ENCODE results near the gene KATNAL1.

Gene KATNAL1

GRCh38 chr13:30337061-30337610, 29.8 kb upstream of the KATNAL1 start:
- no peak for DNase-seq
- H3K4me3 ChIP-seq (ENCODE audit: low read length), result no peak overlapping the region
- no peaks in the 10 kb centered on the region for H4K20me1 ChIP-seq (ENCODE audit: insufficient read depth, low read length)
- no peak for TF ChIP-seq EZH2 (optimal IDR thresholded peaks at IDR 0.05; ENCODE audit: low read depth, low read length)
- TF ChIP-seq EZH2phosphoT487 (IDR thresholded peaks at IDR 0.05; ENCODE audit: low read length), result no peak
- TF ChIP-seq CTCF (IDR thresholded peaks at IDR 0.05; ENCODE audit: low read length), result no peak
- no peaks in the 10 kb centered on the region for H3F3A ChIP-seq (ENCODE audit: insufficient read depth, low read length)
- no peaks in the 10 kb centered on the region for H3K4me1 ChIP-seq (ENCODE audit: low read length)
- H3K27me3 ChIP-seq (replicated peaks; ENCODE audit: insufficient read depth, low read length), result no peaks in the 10 kb centered on the region
- no peaks in the 10 kb centered on the region for H3K36me3 ChIP-seq (replicated peaks; ENCODE audit: insufficient read depth, low read length)
- H3K27ac ChIP-seq (ENCODE audit: low read length), result no peak overlapping the region
- H3K4me2 ChIP-seq (ENCODE audit: low read depth, low read length), result no peak overlapping the region
- no peak overlapping the region for H3K9ac ChIP-seq (ENCODE audit: low read length)
- H2AFZ ChIP-seq (ENCODE audit: low read length), result no peak overlapping the region
- H3K9me2 ChIP-seq (replicated peaks; ENCODE audit: insufficient read depth, low read length), result no peaks in the 10 kb centered on the region
- no peaks in the 10 kb centered on the region for H3K79me2 ChIP-seq (ENCODE audit: low read length)
- no peaks in the 10 kb centered on the region for H3K9me3 ChIP-seq (replicated peaks; ENCODE audit: insufficient read depth, low read length)

- Histone ChIP-seq H3K27ac (ENCODE audit: low read length) (no peak overlapping the region), H3K4me2 (ENCODE audit: low read depth, low read length) (no peak overlapping the region), H3K9me3 (replicated peaks; ENCODE audit: insufficient read depth, low read length) (no peaks in the 10 kb centered on the region), H3K4me3 (ENCODE audit: low read length) (no peak overlapping the region), H3F3A (ENCODE audit: insufficient read depth, low read length) (no peaks in the 10 kb centered on the region), H3K36me3 (replicated peaks; ENCODE audit: insufficient read depth, low read length) (no peaks in the 10 kb centered on the region), H3K79me2 (ENCODE audit: low read length) (no peaks in the 10 kb centered on the region), H3K27me3 (replicated peaks; ENCODE audit: insufficient read depth, low read length) (no peaks in the 10 kb centered on the region), H4K20me1 (ENCODE audit: insufficient read depth, low read length) (no peaks in the 10 kb centered on the region), H2AFZ (ENCODE audit: low read length) (no peak overlapping the region), H3K4me1 (ENCODE audit: low read length) (no peaks in the 10 kb centered on the region), H3K9me2 (replicated peaks; ENCODE audit: insufficient read depth, low read length) (no peaks in the 10 kb centered on the region), H3K9ac (ENCODE audit: low read length) (no peak overlapping the region)
- TF ChIP-seq CTCF (IDR thresholded peaks at IDR 0.05; ENCODE audit: low read length) (peak; percentile 37), EZH2phosphoT487 (IDR thresholded peaks at IDR 0.05; ENCODE audit: low read length) (no peak), EZH2 (optimal IDR thresholded peaks at IDR 0.05; ENCODE audit: low read depth, low read length) (no peak)
- DNase-seq, result no peak
Observed at GRCh38 chr13:30334663-30335386, 27.5 kb upstream of the KATNAL1 start.

- Histone ChIP-seq H3K79me2 (ENCODE audit: low read length) (no peaks in the 10 kb centered on the region), H2AFZ (ENCODE audit: low read length) (no peak overlapping the region), H3K9me2 (replicated peaks; ENCODE audit: insufficient read depth, low read length) (no peaks in the 10 kb centered on the region), H3K27me3 (replicated peaks; ENCODE audit: insufficient read depth, low read length) (no peaks in the 10 kb centered on the region), H3K4me1 (ENCODE audit: low read length) (no peaks in the 10 kb centered on the region), H3K9me3 (replicated peaks; ENCODE audit: insufficient read depth, low read length) (no peaks in the 10 kb centered on the region), H3K4me2 (ENCODE audit: low read depth, low read length) (no peak overlapping the region), H3K27ac (ENCODE audit: low read length) (no peak overlapping the region), H3K9ac (ENCODE audit: low read length) (no peak overlapping the region), H3K4me3 (ENCODE audit: low read length) (no peak overlapping the region), H4K20me1 (ENCODE audit: insufficient read depth, low read length) (no peaks in the 10 kb centered on the region), H3K36me3 (replicated peaks; ENCODE audit: insufficient read depth, low read length) (no peaks in the 10 kb centered on the region), H3F3A (ENCODE audit: insufficient read depth, low read length) (no peaks in the 10 kb centered on the region)
- TF ChIP-seq CTCF (IDR thresholded peaks at IDR 0.05; ENCODE audit: low read length) (no peak), EZH2 (optimal IDR thresholded peaks at IDR 0.05; ENCODE audit: low read depth, low read length) (no peak), EZH2phosphoT487 (IDR thresholded peaks at IDR 0.05; ENCODE audit: low read length) (no peak)
- no peak for DNase-seq
Observed at GRCh38 chr13:30333616-30334015, 26.3 kb upstream of the KATNAL1 start.
